GM08714 (cell line): ENCODE data around the gene SLC12A3.

ENCODE experiments used
- H3K4me3 ChIP-seq: fragments of 200-500 bp; sonication (Bioruptor generic); 2 replicates; pipeline ENCODE4 v1.5.1; 2014; ENCODE audit warnings: mild to moderate bottlenecking, low read length, inconsistent platforms
- ZNF274 ChIP-seq: IDR thresholded peaks from 2 replicates; pipeline ENCODE4 v1.6.1; 2012; ENCODE audit warnings: mild to moderate bottlenecking, low read depth, low read length

SLC12A3 gene

DNA sequence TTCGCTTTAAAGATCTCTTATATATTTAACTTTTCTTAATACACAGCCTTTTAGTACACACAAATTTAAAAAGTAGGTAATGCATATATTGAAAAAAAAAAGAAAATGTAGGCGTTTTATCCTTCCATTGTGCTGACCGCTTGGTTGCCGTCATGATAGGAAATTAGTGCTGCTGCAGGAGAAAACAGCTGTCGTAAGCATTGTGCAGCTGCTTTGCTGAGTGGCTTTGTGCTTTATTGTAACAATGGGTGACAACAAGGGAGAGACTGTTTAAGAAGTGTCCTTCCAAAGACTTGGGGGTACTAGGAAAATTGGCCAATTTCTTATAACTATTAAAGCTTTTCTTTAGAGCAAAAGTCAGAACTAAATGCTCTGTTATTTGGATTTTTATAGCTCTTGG, 71.9 kb downstream of the SLC12A3 start:
- H3K4me3 ChIP-seq = no peak overlapping the region
- no peak for TF ChIP-seq ZNF274

DNA sequence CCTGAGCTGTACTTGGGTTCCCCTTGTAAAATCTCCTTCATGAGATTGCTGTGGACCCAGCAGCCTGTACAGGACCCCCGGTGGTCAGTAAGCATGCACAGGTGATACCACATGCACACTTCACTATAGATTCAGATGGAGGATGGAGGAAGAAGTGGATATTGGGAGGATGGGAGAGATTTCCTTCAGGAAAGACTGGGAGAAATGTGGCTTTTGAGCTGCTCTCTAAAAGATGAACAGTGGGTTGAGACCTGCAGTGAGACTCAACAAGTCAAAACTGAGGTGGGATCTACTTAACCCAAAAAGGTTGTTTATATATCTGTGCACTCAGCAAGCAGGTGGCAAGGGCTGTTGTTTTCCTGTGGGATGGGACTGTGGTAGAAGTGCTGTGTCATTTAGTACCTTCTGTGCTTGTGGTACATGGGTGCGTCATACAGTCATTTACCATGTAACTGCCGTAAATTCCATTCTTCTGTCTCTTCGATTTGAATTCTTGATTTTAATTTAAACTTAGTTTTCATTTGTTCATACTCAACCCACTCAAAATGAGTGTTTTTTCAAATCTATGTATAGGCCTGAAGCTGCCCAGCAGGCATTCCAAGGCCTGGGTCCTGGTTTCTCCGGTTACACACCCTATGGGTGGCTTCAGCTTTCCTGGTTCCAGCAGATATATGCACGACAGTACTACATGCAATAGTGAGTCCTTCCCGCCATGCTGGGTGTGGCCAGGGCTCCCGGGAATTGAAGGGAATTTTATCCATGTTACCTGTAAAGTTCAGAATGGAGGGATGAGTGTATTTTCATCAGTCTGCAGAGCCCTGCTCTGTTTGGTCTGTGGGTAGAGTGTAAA, 73.9 kb downstream of the SLC12A3 start:
- no peak for TF ChIP-seq ZNF274
- H3K4me3 ChIP-seq = no peak overlapping the region

DNA sequence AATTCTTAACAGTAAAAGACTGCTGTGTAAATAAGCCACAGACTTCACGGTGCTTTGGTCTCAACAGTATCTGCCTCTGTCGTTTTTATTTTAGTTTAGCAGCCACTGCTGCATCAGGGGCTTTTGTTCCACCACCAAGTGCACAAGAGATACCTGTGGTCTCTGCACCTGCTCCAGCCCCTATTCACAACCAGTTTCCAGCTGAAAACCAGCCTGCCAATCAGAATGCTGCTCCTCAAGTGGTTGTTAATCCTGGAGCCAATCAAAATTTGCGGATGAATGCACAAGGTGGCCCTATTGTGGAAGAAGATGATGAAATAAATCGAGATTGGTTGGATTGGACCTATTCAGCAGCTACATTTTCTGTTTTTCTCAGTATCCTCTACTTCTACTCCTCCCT, 74.8 kb downstream of the SLC12A3 start:
- no peak for TF ChIP-seq ZNF274
- H3K4me3 ChIP-seq = no peak overlapping the region

DNA sequence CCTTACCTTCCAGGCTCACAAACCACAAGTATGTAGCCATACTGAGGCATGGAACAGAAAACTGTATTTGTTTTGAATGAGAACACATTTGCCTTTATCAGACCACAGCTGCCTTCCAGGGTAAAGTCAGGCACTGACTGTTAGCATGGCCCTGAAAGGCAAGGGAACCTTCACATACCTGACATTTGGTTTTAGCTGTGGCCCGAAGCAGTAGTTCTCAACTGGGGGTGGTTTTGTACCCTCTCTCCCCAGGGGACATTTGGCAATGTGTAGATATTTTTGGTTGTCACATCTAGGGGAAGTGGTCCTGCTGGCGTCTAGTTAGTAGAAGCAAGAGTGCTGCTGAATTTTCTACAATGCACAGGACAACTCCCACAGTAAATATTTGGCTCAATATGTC, 76.1 kb downstream of the SLC12A3 start:
- no peak for TF ChIP-seq ZNF274
- H3K4me3 ChIP-seq = no peak overlapping the region

DNA sequence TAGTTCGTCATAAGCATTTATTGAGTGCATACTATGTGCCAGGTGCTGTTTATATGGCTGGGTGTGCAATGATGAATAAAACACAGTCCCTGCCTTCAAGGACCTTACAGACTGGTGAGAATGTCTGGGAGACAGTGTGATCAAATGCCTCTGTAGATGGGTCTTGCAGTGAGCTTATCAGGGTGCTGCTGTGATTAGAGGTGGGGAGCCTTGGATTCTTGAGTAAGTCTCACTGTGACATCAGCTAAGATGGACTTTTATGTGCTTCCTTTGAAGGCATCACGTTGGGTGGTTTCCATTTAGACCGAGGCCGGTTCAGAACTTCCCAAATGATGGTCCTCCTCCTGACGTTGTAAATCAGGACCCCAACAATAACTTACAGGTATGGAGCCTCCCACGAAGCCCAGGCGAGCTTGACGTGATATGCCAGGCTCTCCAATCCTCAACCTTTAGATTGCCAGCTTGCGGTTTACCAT, 76.9 kb downstream of the SLC12A3 start:
- TF ChIP-seq ZNF274 = no peak
- no peak overlapping the region for H3K4me3 ChIP-seq

DNA sequence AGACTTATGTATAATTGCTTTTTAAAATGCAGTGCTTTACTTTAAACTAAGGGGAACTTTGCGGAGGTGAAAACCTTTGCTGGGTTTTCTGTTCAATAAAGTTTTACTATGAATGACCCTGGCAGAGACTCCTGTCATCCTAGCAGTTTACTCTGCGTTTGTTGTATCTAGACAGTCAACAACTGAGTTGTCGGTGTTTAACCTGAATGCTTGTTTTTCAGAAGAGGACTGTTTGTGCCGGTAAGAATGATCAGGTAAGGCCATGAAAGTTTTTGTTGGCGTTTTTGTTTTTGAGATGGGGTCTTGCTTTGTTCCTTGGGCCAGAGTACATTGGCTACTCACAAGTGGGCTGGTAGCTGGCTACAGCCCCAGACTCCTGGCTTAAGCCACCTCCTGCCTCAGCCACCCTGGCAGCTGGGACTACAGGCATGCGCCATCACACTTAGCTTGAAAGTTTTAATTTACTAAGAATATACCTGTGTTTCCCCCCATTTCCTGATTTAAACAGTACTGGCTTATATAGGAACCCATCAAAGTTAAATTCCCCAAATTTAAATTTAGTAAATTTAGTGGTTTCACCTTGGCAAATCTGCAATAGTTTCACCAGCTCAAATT, 78.9 kb downstream of the SLC12A3 start:
- TF ChIP-seq ZNF274 = no peak
- H3K4me3 ChIP-seq = no peak overlapping the region

DNA sequence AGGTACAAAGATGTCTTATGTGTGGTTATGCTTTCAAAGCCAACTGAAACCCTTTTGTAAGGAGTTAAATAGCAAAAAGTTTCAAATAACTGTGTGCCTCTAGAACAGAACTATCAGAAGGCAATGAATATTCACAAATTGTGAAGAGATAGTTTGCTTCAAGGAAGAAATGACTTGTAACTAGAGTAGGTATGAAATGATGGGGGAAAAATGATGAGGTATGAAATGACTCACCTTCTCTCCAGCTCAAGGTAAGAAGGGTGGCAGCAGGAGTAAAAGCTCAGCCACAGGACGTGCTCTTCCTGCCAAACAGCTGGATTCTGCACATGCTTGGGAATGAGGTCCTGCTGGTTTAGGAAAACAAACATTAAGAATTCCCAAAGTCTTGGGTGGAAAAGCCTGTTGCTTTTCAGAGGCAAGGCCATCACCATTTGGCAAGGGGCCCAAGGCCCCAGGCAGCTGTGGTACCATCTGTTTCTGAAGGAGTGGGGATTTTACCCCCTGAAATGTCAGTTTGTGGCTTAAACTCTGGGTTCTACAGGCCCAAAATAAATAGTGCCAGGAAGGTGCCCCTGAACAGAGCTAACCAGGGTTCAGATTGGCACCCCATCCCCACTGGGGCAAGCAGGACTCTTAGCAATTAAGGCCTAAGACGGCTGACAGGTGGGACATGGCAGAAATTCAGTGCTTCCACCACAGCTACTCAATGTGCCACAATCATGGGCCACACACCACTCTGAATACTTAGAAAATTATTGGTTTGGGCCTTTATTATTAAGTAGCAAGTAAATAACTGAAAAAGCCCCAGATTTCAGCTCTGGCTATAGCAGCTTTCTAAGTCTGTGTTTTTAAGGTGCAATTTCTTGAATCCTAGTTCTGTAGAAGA, 80.2 kb downstream of the SLC12A3 start:
- no peak overlapping the region for H3K4me3 ChIP-seq
- TF ChIP-seq ZNF274 = no peak

DNA sequence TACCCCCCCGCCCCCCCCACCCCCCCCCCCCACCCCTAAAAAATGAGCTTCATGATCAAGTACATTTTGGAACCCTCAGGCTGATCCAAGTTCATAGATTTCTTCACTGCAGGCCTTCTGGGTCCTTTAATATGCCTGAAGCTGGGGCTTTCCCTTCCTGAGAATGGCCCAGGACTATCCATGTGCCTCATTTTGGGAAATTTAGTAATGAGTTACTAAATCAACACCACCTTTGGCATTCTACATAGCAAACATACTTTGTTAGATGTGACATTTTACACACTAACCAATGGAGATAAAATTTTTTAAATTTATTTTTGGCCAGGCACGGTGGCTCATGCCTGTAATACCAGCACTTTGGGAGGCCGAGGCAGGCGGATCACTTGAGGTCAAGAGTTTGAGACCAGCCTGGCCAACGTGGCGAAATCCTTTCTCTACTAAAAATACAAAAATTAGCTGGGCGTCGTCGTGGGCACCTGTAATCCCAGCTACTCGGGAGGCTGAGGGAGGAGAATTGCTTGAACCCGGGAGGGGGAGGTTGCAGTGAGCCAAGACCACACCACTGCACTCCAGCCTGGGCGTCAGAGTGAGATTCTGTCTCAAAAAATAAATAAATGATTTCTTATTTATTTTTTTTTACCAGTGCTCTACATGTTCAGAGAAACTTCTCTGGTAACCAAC, 81.0 kb downstream of the SLC12A3 start:
- no peak for TF ChIP-seq ZNF274

DNA sequence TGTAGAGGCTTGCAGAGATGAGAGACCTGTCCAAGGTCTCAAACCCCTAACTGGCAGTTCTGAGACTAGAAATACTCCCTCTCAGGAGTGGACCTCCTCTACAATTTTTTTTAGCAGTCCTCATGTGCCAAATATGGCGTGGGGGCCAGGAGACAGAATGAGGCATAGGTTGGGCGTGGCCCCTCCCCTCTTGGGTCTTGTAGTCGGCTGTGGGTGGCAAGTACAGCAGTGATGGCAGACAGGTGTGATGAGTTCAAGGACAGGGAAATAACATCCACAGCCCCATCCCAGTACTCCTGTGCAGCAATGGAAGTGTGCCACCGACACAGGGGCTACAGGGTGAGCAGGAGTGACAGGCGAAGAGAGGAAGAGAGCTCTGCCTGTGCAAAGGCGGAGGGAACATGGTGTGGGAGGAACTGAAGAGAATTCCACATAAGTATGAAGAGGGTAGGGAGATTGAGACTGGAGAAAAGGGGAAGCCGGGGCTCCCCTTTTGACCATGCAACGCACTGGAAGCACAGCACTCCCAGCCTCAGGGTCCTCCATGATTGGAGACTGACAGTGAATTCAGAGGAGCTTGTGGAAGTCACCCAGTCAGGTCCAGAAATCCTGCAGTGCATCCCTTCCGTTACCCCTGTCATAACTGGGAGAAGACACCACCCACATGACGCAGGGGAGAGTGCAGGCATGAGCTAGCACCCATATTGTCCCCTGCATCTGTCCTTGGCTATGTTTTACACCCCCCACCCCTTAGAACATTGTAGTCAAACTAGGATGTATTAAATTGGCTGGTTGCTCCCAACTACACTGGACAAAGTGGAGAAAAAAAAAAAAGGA, 82.0 kb downstream of the SLC12A3 start:
- H3K4me3 ChIP-seq = no peak overlapping the region
- TF ChIP-seq ZNF274 = no peak

More for the DNA sequence above, 81.0 kb downstream of the SLC12A3 start:
- no peak overlapping the region for H3K4me3 ChIP-seq

DNA sequence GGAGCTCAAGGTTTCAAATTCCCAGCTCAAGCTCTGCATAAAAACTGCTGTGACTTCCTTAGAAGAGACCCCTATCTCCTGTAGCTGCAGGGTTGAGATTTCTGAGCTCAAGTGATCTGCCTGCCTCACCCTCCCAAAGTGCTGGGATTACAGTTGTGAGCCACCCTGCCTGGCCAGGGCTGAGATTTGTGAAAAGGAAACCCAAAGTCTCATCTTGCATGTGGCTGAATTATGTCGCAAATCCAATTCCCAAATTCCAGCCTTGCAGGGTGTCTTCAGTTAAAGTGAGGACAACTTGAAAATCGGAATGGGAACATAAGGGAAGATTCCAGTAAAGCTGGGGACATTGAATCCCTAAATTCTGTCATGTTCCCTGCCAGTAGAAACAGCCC, 82.6 kb downstream of the SLC12A3 start:
- TF ChIP-seq ZNF274 = no peak
- H3K4me3 ChIP-seq = no peak overlapping the region

DNA sequence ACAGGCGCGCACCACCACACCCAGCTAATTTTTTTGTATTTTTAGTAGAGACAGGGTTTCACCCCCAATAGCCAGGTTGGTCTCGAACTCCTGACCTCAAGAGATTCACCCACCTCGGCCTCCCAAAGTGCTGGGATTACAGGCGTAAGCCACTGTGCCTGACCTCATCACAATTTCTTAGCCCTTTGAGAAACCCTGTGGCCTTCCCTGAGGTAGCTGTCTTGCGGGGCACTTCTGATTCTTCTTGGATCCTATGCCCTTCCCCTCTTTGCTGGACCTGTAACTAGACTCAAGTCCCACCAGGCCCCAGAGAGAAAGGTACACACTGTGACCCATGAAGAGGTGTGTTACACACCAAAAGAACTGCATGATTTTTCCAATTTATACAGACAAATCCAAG, 83.2 kb downstream of the SLC12A3 start:
- no peak overlapping the region for H3K4me3 ChIP-seq
- TF ChIP-seq ZNF274 = no peak

DNA sequence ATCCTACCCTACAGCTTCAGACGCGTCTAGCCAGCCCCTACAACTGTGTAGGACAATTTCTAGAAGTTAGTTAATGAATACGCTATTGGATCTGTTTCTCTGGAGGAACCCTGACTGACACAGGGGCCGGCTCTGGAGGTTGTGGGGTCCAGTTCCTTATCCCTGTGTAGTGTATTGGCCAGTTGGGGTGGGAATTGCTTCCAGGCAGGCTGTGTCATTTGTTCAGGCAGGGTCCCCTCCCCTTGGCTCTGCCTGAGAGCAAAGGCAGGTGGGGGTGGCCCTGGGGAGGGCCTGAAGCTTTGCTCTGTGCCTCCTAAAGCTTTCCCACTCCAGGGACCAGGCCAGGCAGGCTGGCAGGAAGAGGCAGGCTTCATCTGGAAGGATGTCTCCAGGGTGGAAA, 85.0 kb downstream of the SLC12A3 start:
- no peak overlapping the region for H3K4me3 ChIP-seq
- TF ChIP-seq ZNF274 = no peak

DNA sequence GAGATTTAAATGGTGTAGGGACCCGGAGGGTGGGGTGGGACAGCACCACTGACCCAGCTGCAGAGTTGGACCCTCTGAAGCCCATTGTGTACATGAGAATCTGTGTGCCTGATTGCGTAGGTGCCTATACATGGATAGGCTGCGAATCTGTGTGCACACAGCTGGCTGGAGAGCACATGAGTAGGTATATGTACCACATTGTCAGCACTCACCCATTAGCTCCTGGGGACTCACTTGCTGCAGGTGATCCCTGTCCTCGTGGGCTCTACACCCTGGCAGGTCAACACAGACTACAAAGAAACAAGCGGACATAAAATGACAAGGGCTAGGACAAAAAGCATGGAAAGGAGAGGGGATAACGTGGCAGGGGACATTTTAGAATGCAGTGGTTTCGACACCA, 85.4 kb downstream of the SLC12A3 start:
- H3K4me3 ChIP-seq = no peak overlapping the region
- TF ChIP-seq ZNF274 = no peak
